ENCODE results near the gene MYO15B.

Gene MYO15B

GRCh38 chr17:75559958-75560533 lies 27.6 kb upstream of the MYO15B start:
- Histone ChIP-seq H3K27ac (ENCODE audit: low read depth, low read length, poor library complexity, severe bottlenecking) (no peak overlapping the region), H3K4me1 (ENCODE audit: insufficient read depth, low read length, severe bottlenecking) (no peaks in the 10 kb centered on the region), H3F3A (ENCODE audit: insufficient read depth, low read length) (no peaks in the 10 kb centered on the region), H3K36me3 (ENCODE audit: insufficient read depth, low read length) (no peaks in the 10 kb centered on the region), H3K9me2 (ENCODE audit: low read depth, low read length) (no peaks in the 10 kb centered on the region), H3K9ac (ENCODE audit: low read length) (no peak overlapping the region), H3K27me3 (ENCODE audit: insufficient read depth, low read length) (peaks cover 6% of the 10 kb centered on the region), H3K4me3 (ENCODE audit: low read depth, low read length, poor library complexity, severe bottlenecking) (no peak overlapping the region), H2AFZ (ENCODE audit: low read length) (no peak overlapping the region), H3K9me3 (ENCODE audit: low read length) (no peaks in the 10 kb centered on the region), H3K4me2 (ENCODE audit: low read length) (no peak overlapping the region), H3K79me2 (ENCODE audit: insufficient read depth, low read length) (no peaks in the 10 kb centered on the region), H4K20me1 (ENCODE audit: insufficient read depth, low read length) (no peaks in the 10 kb centered on the region)
- TF ChIP-seq EZH2 (IDR thresholded peaks at IDR 0.05; ENCODE audit: borderline replicate concordance, low read length), result no peak
- TF ChIP-seq, protein P1, sequence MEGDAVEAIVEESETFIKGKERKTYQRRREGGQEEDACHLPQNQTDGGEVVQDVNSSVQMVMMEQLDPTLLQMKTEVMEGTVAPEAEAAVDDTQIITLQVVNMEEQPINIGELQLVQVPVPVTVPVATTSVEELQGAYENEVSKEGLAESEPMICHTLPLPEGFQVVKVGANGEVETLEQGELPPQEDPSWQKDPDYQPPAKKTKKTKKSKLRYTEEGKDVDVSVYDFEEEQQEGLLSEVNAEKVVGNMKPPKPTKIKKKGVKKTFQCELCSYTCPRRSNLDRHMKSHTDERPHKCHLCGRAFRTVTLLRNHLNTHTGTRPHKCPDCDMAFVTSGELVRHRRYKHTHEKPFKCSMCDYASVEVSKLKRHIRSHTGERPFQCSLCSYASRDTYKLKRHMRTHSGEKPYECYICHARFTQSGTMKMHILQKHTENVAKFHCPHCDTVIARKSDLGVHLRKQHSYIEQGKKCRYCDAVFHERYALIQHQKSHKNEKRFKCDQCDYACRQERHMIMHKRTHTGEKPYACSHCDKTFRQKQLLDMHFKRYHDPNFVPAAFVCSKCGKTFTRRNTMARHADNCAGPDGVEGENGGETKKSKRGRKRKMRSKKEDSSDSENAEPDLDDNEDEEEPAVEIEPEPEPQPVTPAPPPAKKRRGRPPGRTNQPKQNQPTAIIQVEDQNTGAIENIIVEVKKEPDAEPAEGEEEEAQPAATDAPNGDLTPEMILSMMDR (IDR thresholded peaks at IDR 0.05; ENCODE audit: low read length), result no peak

DNA sequence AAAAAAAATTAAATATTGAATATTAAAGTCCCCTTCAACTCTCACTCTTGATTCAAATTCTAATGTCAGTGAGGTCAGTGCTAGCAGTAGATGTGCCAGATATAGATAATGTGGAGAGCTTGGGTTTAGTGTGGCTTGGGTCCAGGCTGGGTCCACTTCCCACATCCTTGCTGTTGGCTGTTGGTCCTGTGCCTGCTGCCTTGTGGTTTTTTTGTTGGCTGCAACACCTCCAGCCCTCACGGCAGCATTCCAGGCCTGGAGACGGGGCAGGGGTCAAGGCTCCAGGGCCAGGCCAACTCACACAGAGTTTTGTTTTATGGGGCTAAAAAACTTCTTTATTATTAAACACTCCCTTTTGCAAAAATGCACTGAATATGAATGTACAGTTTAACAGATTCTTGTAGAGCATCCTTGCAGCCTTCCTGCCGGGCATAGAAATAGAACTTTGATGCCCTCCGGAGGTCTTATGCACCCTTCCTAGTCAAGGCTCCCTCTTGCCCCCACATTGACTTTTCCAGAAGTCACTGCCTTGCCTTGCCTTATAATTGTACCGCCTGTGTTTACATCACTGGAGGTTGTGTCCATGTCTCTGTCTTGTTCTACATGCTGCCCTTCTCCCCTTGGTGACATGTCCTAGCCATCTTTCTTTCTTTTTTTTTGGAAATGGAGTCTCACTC lies 25.5 kb upstream of the MYO15B start:
- no peaks in the 10 kb centered on the region for H4K20me1 ChIP-seq (ENCODE audit: insufficient read depth, low read length)
- no peak overlapping the region for H2AFZ ChIP-seq (ENCODE audit: low read length)

GRCh38 chr17:75563063-75563758 lies 24.4 kb upstream of the MYO15B start:
- no peak for TF ChIP-seq EZH2 (IDR thresholded peaks at IDR 0.05; ENCODE audit: borderline replicate concordance, low read length)
- TF ChIP-seq, protein P1 (IDR thresholded peaks at IDR 0.05; ENCODE audit: low read length), result no peak
- no peak overlapping the region for H3K9ac ChIP-seq (ENCODE audit: low read length)
- no peak overlapping the region for H3K4me3 ChIP-seq (ENCODE audit: low read depth, low read length, poor library complexity, severe bottlenecking)
- no peaks in the 10 kb centered on the region for H4K20me1 ChIP-seq (ENCODE audit: insufficient read depth, low read length)
- H3K79me2 ChIP-seq (ENCODE audit: insufficient read depth, low read length), result no peaks in the 10 kb centered on the region
- no peaks in the 10 kb centered on the region for H3K9me3 ChIP-seq (ENCODE audit: low read length)
- H3K36me3 ChIP-seq (ENCODE audit: insufficient read depth, low read length), result no peaks in the 10 kb centered on the region
- H3K27me3 ChIP-seq (ENCODE audit: insufficient read depth, low read length), result peaks cover 6% of the 10 kb centered on the region
- no peaks in the 10 kb centered on the region for H3F3A ChIP-seq (ENCODE audit: insufficient read depth, low read length)
- no peaks in the 10 kb centered on the region for H3K4me1 ChIP-seq (ENCODE audit: insufficient read depth, low read length, severe bottlenecking)
- H2AFZ ChIP-seq (ENCODE audit: low read length), result no peak overlapping the region
- H3K9me2 ChIP-seq (ENCODE audit: low read depth, low read length), result no peaks in the 10 kb centered on the region
- H3K27ac ChIP-seq (ENCODE audit: low read depth, low read length, poor library complexity, severe bottlenecking), result no peak overlapping the region
- H3K4me2 ChIP-seq (ENCODE audit: low read length), result no peak overlapping the region

More for the DNA sequence above, 25.5 kb upstream of the MYO15B start:
- no peak overlapping the region for H3K9ac ChIP-seq (ENCODE audit: low read length)
- no peaks in the 10 kb centered on the region for H3K9me2 ChIP-seq (ENCODE audit: low read depth, low read length)
- H3K4me2 ChIP-seq (ENCODE audit: low read length), result no peak overlapping the region
- TF ChIP-seq, protein P1 (IDR thresholded peaks at IDR 0.05; ENCODE audit: low read length), result no peak
- no peak for TF ChIP-seq EZH2 (IDR thresholded peaks at IDR 0.05; ENCODE audit: borderline replicate concordance, low read length)
- no peaks in the 10 kb centered on the region for H3K9me3 ChIP-seq (ENCODE audit: low read length)
- no peak overlapping the region for H3K27ac ChIP-seq (ENCODE audit: low read depth, low read length, poor library complexity, severe bottlenecking)
- H3F3A ChIP-seq (ENCODE audit: insufficient read depth, low read length), result no peaks in the 10 kb centered on the region
- no peaks in the 10 kb centered on the region for H3K36me3 ChIP-seq (ENCODE audit: insufficient read depth, low read length)
- no peak overlapping the region for H3K4me3 ChIP-seq (ENCODE audit: low read depth, low read length, poor library complexity, severe bottlenecking)
- no peaks in the 10 kb centered on the region for H3K79me2 ChIP-seq (ENCODE audit: insufficient read depth, low read length)
- peaks cover 6% of the 10 kb centered on the region for H3K27me3 ChIP-seq (ENCODE audit: insufficient read depth, low read length)
- H3K4me1 ChIP-seq (ENCODE audit: insufficient read depth, low read length, severe bottlenecking), result no peaks in the 10 kb centered on the region
